Activated CD4-positive, alpha-beta T cell treated with anti-CD3 and anti-CD28 coated beads, Interleukin-2, amount 50 U/mL, for 4 hours (primary cell): ENCODE results near the gene KCNQ1.

Source experiments
- DNase-seq, 2 experiments: peaks; one replicate each; pipeline ENCODE4 v3.0.0-alpha.2; 2020

Gene KCNQ1

GRCh38 chr11:2515401-2516275, 70.8 kb downstream of the KCNQ1 start:
- no peak for DNase-seq

- no peak for DNase-seq
These were observed 71.6 kb downstream of the KCNQ1 start for GRCh38 chr11:2516276-2517015.

GRCh38 chr11:2517016-2517385, 72.2 kb downstream of the KCNQ1 start:
- no peak for DNase-seq

- no peak for DNase-seq
These were observed 72.7 kb downstream of the KCNQ1 start for GRCh38 chr11:2517386-2518064.

- no peak for DNase-seq
These were observed 73.5 kb downstream of the KCNQ1 start for GRCh38 chr11:2518111-2518982.

GRCh38 chr11:2518983-2519340, 74.2 kb downstream of the KCNQ1 start:
- DNase-seq, result no peak

GRCh38 chr11:2519517-2519861, 74.7 kb downstream of the KCNQ1 start:
- no peak for DNase-seq

GRCh38 chr11:2519862-2520735, 75.3 kb downstream of the KCNQ1 start:
- DNase-seq, result no peak

GRCh38 chr11:2520736-2521035, 75.9 kb downstream of the KCNQ1 start:
- no peak for DNase-seq

- no peak for DNase-seq
These were observed 76.4 kb downstream of the KCNQ1 start for GRCh38 chr11:2521081-2521732.

- DNase-seq, result no peak
These were observed 77.2 kb downstream of the KCNQ1 start for GRCh38 chr11:2521733-2522630.

GRCh38 chr11:2522631-2523255, 77.9 kb downstream of the KCNQ1 start:
- DNase-seq, result no peak

- no peak for DNase-seq
These were observed 79.1 kb downstream of the KCNQ1 start for GRCh38 chr11:2523821-2524391.

- DNase-seq, result no peak
These were observed 79.8 kb downstream of the KCNQ1 start for GRCh38 chr11:2524446-2525165.

GRCh38 chr11:2525166-2525861, 80.5 kb downstream of the KCNQ1 start:
- no peak for DNase-seq

GRCh38 chr11:2525941-2526807, 81.4 kb downstream of the KCNQ1 start:
- DNase-seq, result no peak

GRCh38 chr11:2526808-2527381, 82.1 kb downstream of the KCNQ1 start:
- no peak for DNase-seq
